Measurements from ENCODE around the gene ADGRE2. TPM values are rescaled to one million over a fixed set of nuclear protein-coding genes. Genes with fewer than 3 reads are reported as not detected.
"Not testable (repeated sequence)": the region's sequence is repeated elsewhere in the genome, so short reads cannot be mapped to it uniquely, and the experiment has no call there.

Gene ADGRE2
- total RNA-seq, 2 donors from 2014 or later = 1.2 to 4.7 TPM

GRCh38 chr19:14767466-14767971 lies 10.8 kb downstream of the ADGRE2 start:
- ATAC-seq (no peak), DNase-seq (ENCODE audit: low spot score in 2 of 2) (peak in 1 of 2 donors; percentile 30)
- Mint-ChIP-seq H3K27ac (no peak overlapping the region), H3K9me3 (peaks cover 0 to 3% of the 10 kb centered on the region in 2 donors), H3K36me3 (no peaks in the 10 kb centered on the region)

GRCh38 chr19:14765841-14766240 lies 12.5 kb downstream of the ADGRE2 start:
- not testable (repeated sequence) for H3K27ac Mint-ChIP-seq, H3K9me3 Mint-ChIP-seq, H3K36me3 Mint-ChIP-seq
- DNase-seq (ENCODE audit: low spot score in 2 of 2) = peak in 1 of 2 donors; percentile 41
- ATAC-seq = peak; percentile 16 to 38

DNA sequence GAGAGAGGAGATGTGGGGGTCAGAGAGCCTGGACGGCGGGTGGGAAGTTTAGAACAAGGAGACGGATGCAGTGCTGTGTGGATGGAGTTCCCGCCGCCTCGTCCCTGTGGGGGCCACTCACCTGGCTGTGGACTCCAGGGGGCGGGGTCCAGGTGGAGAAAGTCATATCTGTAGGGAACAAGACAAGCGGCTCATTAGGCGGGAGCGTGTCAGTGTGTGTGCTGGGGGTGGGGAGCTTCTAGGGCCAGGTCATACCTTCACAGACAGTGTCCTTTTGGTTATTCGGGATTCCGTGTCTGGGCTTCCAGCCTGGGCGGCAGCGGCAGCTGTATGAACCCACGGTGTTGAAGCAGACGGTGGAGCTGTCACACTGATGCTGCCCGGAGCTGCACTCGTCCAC lies 13.0 kb downstream of the ADGRE2 start:
- H3K36me3 Mint-ChIP-seq, H3K9me3 Mint-ChIP-seq: not testable (repeated sequence)
- peak in 1 of 2 donors; percentile 11 for DNase-seq (ENCODE audit: low spot score in 2 of 2)
- peak; percentile 45 to 49 for ATAC-seq
- H3K27ac Mint-ChIP-seq = peak overlapping the region; percentile 35 to 68

DNA sequence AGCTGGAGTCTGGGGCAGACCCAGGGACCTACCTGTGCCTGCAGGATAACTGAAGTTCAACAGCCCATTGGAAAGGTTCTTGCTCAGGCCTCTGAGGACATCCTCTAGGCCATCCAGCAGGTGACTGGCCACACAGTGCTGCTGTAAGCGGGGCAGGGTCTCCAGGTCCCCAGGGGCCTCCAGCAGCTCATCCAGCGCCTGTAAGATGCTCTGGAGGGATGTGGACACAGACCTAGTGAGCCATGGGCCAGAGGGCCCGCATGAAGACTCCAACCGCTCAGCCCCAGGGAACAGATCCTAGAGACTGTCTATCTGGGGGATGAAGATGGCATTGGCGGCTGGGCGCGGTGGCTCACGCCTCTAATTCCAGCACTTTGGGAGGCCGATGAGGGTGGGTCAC lies 14.0 kb downstream of the ADGRE2 start:
- DNase-seq (ENCODE audit: low spot score in 2 of 2) (no peak), ATAC-seq (no peak)
- peaks cover 0 to 3% of the 10 kb centered on the region in 2 donors for H3K9me3 Mint-ChIP-seq
- no peaks in the 10 kb centered on the region for H3K36me3 Mint-ChIP-seq
- H3K27ac Mint-ChIP-seq = peak overlapping the region in 1 of 2 donors; percentile 42

DNA sequence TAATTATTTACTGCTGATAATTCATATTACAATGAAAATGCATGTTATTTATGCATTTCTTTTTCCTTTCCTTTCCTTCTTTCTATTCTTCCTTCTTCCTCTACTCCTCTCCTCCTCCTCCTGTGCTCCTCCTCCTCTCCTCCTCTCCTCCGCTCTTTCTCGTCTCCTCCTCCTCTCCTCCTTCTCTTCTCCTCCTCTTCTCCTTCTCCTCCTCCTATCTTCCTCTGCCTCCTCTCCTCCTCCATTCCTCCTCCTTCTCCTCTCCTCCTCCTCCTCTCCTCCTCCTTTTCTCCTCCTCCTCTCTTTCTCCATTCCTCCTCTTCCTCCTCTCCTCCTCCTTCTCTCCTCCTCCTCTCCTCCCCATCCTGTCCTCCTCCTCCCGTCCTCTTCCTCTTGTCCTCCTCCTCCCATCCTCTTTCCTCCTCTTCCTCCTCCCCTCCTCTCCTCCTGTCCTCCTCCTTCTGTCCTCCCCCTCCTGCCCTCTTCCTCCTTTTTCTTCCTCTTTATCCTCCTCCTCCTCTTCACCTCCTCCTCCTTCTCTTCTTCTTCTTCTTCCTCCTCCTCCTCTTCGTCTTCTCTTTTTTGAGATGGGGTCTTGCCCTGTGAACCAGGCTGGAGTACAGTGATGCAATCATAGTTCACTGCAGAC lies 14.7 kb downstream of the ADGRE2 start:
- no peak for DNase-seq (ENCODE audit: low spot score in 2 of 2)
- H3K9me3 Mint-ChIP-seq = peaks cover 0 to 3% of the 10 kb centered on the region in 2 donors
- H3K36me3 Mint-ChIP-seq = no peaks in the 10 kb centered on the region
- H3K27ac Mint-ChIP-seq = peak overlapping the region in 1 of 2 donors; percentile 42
- ATAC-seq = no peak

GRCh38 chr19:14762111-14762510 lies 16.2 kb downstream of the ADGRE2 start:
- H3K9me3 Mint-ChIP-seq = peaks cover 0 to 3% of the 10 kb centered on the region in 2 donors
- no peak overlapping the region for H3K27ac Mint-ChIP-seq
- H3K36me3 Mint-ChIP-seq = no peaks in the 10 kb centered on the region
- ATAC-seq (no peak), DNase-seq (ENCODE audit: low spot score in 2 of 2) (no peak)

DNA sequence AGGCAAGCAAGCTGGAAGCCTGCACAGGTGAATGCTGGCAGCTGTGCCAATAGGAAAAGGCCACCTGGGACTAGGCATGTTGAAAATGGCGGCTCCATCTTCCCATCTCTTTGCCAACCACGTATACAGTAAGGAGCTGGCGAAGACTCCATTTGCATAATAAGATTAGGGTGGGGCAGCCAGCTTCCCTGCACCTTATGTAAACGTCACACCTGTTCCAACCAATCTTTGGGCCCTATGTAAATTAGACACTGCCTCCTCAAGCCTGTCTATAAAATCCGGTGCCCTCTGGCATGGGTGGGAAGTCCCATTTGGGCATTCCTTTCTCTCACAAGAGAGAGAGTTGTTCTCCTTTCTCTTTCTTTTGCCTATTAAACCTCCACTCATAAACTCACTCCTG lies 16.8 kb downstream of the ADGRE2 start:
- Mint-ChIP-seq H3K36me3 (no peaks in the 10 kb centered on the region), H3K9me3 (peaks cover 0 to 3% of the 10 kb centered on the region in 2 donors), H3K27ac (no peak overlapping the region)
- DNase-seq (ENCODE audit: low spot score in 2 of 2) (no peak), ATAC-seq (no peak)

DNA sequence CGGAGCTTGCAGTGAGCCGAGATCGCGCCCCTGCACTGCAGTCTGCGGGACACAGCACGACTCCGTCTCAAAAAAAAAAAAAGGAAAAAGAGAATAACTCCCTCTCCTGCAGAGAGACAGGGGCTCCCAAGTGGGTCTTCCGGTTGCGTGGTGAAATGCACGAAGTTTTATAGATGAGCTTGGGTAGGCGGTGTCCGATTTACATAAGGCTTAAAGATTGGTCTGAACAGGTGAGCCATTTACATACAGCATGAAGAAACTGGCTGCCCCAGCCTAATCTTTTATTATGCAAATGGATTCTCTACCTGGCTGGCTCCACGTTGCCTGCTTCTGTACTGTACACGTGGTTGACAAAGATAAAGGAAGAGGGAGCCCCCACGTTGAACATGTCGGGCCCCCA lies 19.5 kb downstream of the ADGRE2 start:
- Mint-ChIP-seq H3K36me3 (no peaks in the 10 kb centered on the region), H3K9me3 (peaks cover 0 to under 1% of the 10 kb centered on the region in 2 donors), H3K27ac (no peak overlapping the region)
- no peak for DNase-seq (ENCODE audit: low spot score in 2 of 2)
- ATAC-seq = no peak

DNA sequence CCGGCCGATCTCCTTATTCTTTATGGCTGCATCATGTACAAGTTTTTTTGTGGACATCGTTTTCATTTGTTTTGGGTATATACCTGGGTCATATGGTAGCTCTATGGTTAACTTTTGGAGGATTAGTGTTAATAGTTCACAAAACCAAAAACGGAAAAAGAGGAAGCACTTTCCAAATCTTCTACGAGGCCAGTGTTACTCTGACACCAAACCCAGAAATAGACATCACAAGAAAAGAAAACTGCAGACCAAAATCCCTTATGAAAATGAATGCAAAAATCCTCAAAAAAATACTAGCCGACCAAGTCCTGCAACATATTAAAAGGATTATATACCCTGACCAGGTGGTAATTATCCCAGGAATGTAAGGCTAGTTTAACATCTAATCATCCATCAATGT lies 29.8 kb downstream of the ADGRE2 start:
- DNase-seq (ENCODE audit: low spot score in 2 of 2) (no peak), ATAC-seq (no peak)
- Mint-ChIP-seq H3K9me3 (no peaks in the 10 kb centered on the region), H3K36me3 (no peaks in the 10 kb centered on the region), H3K27ac (no peak overlapping the region)

GRCh38 chr19:14746886-14747285 lies 31.5 kb downstream of the ADGRE2 start:
- ATAC-seq = no peak
- DNase-seq (ENCODE audit: low spot score in 2 of 2) = no peak
- Mint-ChIP-seq H3K9me3 (no peaks in the 10 kb centered on the region), H3K27ac (no peak overlapping the region), H3K36me3 (no peaks in the 10 kb centered on the region)

DNA sequence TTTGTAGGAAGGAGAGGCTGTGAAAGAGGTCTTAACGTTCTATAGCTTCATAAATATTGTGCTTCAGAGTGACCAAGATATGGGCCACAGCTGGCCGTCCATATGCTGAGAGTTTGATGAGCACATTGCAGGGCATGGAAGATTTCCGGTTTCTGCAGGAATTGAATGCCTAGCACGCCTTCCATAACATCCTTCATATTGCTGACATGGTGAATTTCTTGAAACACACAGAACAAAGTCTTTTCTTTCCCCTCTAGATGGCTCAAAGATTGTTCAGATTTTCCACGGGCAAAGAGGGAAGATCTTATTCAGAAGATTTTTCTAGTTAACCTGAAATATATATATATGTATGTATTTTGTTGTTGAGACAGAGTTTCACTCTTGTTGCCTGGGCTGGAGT lies 42.4 kb downstream of the ADGRE2 start:
- Mint-ChIP-seq H3K9me3 (peaks cover 3% of the 10 kb centered on the region in 2 donors), H3K36me3 (peaks cover 0 to 1% of the 10 kb centered on the region in 2 donors), H3K27ac (no peak overlapping the region)
- DNase-seq (ENCODE audit: low spot score in 2 of 2) (no peak), ATAC-seq (no peak)

- DNase-seq (ENCODE audit: low spot score in 2 of 2) (no peak), ATAC-seq (no peak)
- H3K36me3 Mint-ChIP-seq = peaks cover 6 to 11% of the 10 kb centered on the region in 2 donors
- peaks cover 13 to 18% of the 10 kb centered on the region in 2 donors for H3K9me3 Mint-ChIP-seq
- H3K27ac Mint-ChIP-seq = no peak overlapping the region
Measured at GRCh38 chr19:14733574-14733973, 44.8 kb downstream of the ADGRE2 start.

DNA sequence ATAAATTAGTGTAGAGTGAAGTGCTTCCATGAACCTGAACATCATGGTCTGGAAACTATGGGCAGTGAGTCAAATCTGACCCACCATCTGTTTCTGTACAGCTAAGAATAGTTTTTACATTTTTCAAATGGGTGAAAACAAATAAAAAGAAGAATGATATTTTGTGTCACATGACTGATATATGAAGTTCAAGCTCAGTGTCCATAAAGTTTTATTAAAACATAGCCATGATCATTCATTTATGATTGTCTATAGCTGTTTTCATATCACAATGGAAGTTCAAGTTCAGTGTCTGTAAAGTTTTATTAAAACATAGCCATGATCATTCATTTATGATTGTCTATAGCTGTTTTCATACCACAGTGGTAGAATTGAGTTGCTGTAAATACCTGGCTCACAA lies 45.9 kb downstream of the ADGRE2 start:
- H3K27ac Mint-ChIP-seq = no peak overlapping the region
- peaks cover 10 to 21% of the 10 kb centered on the region in 2 donors for H3K36me3 Mint-ChIP-seq
- DNase-seq (ENCODE audit: low spot score in 2 of 2) (no peak), ATAC-seq (no peak)
- peaks cover 17 to 22% of the 10 kb centered on the region in 2 donors for H3K9me3 Mint-ChIP-seq

DNA sequence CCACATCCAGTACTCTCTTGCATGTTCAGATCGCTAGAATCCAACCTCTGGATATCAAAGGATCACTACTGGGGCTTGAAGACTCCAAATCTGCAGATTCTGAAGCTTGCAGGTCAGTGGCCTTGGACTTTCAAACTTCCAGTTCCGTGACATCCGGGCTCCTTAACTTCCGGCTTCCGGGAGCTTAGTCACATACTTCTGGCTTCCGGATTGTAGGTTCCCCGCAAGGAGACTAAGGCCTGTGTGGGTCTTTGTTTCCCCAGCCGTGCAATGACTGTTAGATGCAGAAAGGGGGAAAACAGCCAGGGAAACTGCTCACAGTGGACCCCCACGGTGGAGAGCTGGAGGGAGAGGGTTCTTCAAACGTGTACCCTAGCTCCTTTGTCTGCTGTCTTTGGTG lies 47.2 kb downstream of the ADGRE2 start:
- H3K27ac Mint-ChIP-seq = no peak overlapping the region
- no peak for ATAC-seq
- DNase-seq (ENCODE audit: low spot score in 2 of 2) = no peak
- H3K9me3 Mint-ChIP-seq = peaks cover 22 to 29% of the 10 kb centered on the region in 2 donors
- peaks cover 15 to 27% of the 10 kb centered on the region in 2 donors for H3K36me3 Mint-ChIP-seq

- ATAC-seq (no peak), DNase-seq (ENCODE audit: low spot score in 2 of 2) (no peak)
- peaks cover 35 to 38% of the 10 kb centered on the region in 2 donors for H3K9me3 Mint-ChIP-seq
- H3K27ac Mint-ChIP-seq = no peak overlapping the region
- H3K36me3 Mint-ChIP-seq = peaks cover 31 to 39% of the 10 kb centered on the region in 2 donors
Measured at GRCh38 chr19:14728595-14728994, 49.8 kb downstream of the ADGRE2 start.

DNA sequence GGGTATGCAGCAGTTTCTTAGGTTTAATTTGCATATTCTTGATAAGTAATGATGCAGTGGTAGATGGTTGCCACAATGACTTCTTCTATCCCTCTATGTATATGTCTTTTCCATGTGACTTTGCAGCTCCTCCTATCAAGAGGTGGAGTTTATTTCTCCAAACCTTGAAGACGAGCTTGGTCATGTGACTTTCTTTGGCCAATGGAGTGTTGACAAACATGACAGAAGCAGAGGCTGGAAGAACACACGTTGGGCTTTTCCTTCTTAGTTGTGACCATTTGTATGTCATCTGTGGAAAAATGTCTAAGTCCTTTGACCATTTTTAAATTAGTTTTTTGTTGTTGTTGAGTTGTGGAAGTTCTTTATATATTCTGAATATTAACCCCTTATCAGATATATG lies 56.2 kb downstream of the ADGRE2 start:
- DNase-seq (ENCODE audit: low spot score in 2 of 2) (no peak), ATAC-seq (no peak)
- Mint-ChIP-seq H3K27ac (no peak overlapping the region), H3K36me3 (peaks cover 76 to 78% of the 10 kb centered on the region in 2 donors), H3K9me3 (peaks cover 53 to 67% of the 10 kb centered on the region in 2 donors)

- ATAC-seq (no peak), DNase-seq (ENCODE audit: low spot score in 2 of 2) (no peak)
- Mint-ChIP-seq H3K36me3 (peaks cover 90% of the 10 kb centered on the region in 2 donors), H3K9me3 (peaks cover 49 to 68% of the 10 kb centered on the region in 2 donors), H3K27ac (no peak overlapping the region)
Measured at GRCh38 chr19:14719162-14719561, 59.2 kb downstream of the ADGRE2 start.

DNA sequence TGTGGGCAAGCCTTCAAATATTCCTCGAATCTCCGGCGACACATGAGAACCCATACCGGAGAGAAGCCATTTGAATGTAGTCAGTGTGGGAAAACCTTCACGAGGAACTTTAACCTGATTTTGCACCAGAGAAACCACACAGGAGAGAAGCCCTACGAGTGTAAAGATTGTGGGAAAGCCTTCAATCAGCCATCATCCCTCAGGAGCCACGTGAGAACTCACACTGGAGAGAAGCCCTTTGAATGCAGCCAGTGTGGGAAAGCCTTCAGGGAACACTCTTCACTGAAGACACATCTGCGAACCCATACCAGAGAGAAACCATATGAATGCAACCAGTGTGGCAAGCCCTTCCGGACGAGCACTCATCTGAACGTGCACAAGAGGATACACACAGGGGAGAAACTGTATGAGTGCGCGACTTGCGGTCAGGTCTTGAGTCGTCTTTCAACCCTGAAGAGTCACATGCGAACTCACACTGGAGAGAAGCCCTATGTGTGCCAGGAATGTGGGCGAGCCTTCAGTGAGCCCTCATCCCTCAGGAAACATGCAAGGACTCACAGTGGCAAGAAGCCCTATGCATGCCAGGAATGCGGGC lies 59.7 kb downstream of the ADGRE2 start:
- peaks cover 54 to 69% of the 10 kb centered on the region in 2 donors for H3K9me3 Mint-ChIP-seq
- H3K27ac Mint-ChIP-seq = no peak overlapping the region
- DNase-seq (ENCODE audit: low spot score in 2 of 2) = no peak
- ATAC-seq = no peak
- peaks cover 90 to 94% of the 10 kb centered on the region in 2 donors for H3K36me3 Mint-ChIP-seq
